Activated CD8-positive, alpha-beta memory T cell treated with anti-CD3 and anti-CD28 coated beads, Interleukin-2, amount 50 U/mL, for 1 hour (primary cell): ENCODE measurements around the gene STXBP6.

ENCODE experiments used
- DNase-seq: peaks from one replicate; pipeline ENCODE4 v3.0.0-alpha.2; 2020; ENCODE audit errors: extremely low read depth

Gene STXBP6

DNA sequence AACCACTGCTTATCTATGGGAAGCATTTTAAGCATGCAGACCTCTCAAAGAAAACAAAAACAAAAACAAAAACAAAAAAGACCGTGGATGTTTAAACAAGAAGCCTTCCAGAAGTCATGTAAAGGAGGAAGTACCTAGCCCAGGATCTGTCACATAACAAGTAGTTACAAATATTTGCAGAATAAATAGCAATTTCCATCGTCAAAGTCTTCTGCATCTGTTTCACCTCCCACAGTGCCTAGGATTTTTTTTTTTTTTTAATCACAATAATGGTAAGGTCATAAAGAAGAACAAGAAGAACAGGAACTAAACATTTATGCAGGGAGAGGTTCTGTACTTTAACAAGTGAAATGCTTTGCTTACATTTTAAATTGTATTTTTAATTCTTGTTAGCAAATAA lies 2.4 kb upstream of the STXBP6 start:
- DNase-seq: no peak

DNA sequence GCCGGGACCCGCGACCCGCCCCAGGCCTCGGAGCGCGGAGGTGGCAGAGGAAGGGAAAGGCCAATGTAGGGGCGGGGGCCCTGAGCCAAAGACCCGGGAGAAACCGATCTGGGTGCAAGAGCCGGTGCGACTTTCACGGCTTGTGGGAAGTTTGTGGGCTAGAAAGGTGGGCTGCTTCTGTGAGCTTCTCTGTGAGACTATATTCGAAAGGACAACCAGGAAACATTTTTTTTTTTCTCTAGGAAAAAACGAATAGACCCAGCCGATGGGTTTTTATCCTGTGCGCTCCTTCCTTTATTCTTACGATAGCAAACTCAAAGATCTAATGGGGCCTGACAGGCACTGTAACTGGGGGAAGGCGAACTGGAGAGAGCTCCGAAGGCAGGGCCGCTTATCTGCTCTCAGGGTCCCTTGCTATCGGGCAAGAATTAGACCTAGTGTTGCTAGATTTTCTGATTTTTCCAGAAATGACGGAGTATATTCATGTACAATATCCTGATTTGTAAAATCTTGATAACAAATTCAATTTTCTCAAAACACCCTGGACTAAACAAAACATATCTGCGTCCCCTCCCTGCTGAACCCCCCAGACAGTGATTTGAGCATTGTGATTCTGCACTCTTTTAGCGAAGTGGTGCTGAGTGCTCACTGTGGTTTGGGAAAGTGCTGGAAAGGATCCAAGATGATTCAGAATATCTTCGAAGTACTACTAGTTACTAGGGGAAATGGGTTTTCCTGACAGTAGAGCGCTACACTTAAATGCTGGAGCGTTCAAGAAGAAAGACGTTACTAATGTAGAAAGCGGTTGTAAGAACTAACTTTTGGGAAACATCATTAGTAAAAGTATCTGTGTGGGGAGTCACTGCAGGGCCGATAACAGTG lies 563 bp upstream of the STXBP6 start:
- DNase-seq: no peak

DNA sequence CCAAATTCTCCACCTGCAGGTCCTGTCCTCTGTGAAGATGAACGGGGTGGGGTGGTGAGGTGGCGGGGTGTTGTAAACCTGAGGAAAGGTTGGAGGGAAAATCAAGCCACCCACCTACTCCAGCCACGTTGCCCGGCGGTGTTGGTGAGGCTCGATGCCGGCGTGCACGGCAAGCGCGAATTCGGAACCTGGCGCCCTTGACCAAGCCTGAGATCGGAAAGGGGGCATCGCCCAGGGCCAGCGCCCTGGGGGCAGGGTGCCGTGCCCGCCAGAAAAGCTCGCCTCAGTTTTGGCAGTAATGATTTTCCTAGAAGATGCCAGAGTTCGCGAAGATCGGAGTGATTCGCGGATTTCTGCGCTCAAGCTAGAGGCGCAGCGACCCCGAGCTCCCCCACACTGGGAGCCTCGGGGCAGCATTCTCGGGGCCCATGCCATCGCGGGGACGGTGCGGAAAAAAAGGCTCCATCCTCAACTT lies 817 bp downstream of the STXBP6 start:
- no peak for DNase-seq

DNA sequence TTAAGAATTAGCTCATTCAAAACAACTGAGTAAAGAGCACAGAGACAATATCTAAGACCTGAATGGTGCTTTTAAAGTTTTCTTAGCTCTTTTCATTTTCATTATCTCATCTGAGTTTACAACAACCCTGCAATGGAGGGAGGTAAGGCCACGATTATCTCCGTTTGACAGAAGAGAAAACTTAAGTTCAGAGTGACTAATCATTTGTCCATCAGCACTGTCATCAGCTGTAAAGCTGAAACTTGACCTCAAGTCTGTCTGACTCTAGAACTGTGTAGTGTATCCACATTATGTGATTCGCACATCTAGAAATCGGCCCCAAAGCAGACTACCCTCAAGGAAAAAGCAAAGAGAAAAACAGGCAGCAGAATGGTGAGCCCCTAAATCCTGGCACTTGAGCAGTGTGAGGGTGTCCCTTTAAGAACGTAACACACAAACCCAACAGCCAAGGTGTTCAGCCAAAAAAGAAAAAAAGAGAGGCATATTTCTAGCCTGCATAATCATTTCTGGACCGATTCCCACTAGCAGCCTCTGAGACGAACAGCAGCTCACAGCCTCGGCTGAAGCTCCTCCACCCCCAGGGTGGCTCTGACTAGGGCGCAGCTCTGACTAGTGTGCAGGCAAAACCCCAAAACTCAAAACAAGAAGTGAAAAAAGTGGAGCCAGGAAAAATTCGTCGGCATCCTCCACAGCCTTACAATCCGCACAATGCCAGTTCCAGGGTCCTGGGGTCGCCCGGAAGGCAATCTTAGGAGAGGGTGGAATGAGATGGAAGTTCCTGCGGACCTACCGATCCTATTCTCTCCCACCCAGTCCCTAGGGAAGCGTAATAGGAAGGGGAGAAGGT lies 1.6 kb downstream of the STXBP6 start:
- no peak for DNase-seq

DNA sequence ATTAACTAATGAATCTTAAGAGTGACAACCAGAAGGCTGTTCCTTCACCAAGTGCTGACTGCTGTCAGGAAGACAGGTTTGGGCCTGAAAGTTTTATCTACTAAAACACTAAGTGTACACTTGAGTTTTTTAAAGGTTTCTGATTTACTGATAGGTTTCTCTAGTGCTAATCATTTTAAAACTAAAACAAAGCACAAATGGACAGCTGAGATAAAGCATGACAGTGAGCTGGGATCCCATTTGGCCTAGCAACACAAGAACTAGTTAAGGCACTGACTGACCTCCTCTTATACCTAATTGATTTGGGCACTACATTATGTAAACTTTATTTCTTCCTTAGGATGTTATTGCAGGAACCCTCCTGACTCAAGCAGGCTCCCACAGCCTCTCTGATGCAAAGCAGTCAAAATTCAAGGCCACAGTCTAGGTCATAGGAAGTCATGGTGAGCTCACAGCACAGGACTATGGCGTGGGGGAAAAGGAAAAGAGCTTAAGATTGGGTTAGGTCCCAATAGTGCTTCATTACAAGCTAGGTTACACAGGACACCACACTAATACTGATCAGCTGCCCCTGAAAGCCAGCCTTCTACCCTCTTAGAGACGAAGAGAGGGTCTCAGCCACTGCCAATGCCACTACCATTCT lies 3.5 kb downstream of the STXBP6 start:
- no peak for DNase-seq

DNA sequence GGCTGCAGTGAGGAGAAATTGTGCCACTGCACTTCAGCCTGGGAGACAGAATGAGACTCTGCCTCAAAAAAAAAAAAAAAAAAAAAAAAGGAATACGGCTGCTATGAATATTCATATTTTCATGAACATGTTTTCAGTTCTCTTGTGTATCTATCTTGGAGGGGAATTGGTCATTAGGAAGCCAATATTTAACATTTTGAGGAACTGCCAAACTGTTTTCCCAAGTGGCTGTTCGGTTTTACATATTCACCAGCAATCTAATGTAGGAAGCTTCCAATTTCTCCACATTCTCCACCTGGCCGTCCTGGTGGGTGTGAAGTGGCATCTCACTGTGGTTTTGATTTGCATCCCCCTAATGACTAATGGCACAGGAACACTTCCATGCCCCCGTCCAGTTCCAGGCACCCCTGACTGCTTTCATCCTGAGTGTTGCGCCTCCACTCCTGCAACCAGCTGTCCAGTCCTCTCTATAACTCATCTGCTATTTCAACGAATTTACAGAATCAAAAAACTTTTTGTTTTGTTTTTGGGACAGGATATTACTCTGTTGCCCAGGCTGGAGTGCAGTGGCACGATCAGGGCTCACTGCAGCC lies 5.7 kb downstream of the STXBP6 start:
- no peak for DNase-seq

DNA sequence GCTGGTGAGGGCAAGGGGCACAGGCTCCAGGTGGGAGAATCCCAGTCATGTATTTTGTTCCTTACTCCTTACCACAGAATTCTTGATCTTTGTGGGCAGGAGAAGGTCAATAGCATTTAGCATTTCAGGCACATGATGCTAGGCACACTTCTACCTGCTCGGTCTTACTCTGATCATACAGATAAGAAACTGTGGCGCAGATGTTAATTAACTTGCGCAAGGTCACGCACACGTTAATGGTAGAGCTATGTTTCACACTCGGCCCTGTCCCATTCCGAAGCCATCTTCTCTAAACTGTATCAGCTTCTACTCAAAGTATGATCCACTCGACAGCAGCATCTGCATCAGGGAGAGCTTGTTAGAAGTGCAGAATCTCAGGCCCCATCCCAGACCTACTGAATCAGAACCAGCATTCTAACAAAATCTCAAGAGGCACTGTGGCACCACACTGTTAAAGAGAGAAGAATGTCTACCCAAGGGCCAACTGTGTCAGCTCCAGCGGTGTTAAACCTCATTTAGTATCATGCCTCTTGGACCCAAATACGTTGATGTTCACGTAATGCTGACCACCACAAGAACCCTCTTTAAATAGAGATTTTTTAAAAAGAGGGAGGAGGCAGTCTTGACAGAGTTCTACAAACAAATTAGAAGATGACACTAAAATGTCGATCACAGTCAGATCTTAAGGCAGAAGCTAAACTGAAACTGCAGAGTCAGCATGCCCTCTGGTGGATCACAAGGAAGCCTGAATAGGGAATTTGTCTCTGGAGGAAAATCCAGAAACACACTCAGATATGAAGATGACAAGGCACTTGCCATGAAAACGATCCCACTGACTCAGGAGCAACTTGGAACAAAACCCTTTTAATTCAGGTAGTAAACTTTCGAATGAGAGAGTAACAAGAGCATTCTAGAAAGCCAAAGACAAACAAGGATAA lies 7.3 kb downstream of the STXBP6 start:
- DNase-seq: no peak

DNA sequence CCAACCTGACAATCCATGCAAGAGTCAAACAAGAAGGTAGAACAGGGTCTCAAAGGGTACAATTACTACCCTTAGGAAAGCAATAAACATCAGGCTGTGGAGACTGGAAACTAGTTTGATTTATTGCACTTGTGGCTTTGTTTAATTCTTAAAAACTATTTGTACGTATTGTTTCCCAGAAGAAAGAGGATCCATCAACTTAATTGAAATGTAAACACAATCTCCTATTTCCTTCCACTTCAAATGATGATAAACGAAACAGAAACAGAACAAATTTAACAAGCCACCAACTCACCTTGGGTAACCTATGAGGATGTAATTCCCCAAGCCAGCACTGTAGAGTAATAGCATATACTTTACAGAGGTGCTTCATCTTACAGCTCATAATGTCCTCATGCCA lies 8.0 kb downstream of the STXBP6 start:
- no peak for DNase-seq

DNA sequence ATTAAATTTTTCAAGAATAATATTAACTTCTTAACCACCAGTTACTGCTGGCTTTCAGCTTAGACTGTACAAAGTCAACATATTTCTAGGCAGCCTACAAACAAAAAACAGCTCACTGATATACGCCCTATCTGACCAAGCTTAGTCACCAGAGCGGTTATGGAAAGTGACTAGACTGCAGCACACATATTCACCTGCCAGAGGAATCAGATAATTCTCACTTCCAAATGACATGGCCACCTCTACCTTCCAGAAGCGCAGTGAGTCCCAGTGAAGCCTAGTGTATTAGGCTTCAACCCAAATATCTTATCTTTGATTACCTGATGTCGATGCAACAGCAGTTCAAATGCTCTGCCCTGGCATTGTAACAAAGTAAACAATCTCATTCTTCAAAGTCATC lies 8.5 kb downstream of the STXBP6 start:
- DNase-seq: no peak

DNA sequence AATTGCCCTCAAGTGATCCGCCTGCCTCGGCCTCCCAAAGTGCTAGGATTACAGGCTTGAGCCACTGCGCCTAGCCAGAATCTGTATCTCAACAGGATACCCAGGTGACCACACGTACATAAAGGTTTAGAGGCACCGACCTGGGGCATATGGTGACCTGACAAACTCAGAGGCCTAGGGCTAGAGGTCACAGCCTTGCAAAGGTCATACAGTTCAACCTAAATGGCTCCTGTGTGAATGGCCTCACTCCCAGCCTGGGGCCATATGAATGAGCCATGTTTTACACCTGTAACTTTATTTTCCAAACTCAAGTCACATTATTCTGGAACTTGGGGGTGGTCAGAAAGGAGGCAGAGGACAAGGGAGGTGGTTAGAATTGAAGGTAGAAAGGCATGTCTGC lies 10.0 kb downstream of the STXBP6 start:
- no peak for DNase-seq

DNA sequence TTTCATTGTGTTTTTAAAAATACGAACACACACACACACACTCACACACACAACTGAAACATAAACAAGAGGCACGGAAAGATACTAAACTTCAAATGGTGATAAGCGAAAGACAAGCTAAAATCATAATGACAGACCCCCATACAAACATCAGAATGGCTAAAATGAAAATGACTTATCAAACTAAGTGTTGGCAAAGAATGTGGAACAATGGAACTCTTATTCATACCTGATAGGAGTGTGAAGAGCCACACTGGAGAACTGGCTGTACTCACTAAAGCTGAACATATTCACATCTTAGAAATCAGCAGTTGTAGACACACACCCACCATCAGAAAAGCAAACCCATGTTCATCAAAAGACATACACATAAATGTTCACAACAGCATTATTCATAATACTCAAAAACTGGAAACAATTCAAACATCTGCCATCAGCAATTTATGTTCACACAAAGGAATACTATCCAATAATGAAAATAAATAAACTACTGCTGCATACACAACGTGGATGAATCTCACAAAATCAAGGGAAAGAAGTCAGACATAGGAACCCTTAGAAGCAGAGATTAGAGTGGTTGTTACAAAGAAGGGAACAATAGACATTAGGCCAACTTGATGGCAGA lies 11.8 kb downstream of the STXBP6 start:
- no peak for DNase-seq

DNA sequence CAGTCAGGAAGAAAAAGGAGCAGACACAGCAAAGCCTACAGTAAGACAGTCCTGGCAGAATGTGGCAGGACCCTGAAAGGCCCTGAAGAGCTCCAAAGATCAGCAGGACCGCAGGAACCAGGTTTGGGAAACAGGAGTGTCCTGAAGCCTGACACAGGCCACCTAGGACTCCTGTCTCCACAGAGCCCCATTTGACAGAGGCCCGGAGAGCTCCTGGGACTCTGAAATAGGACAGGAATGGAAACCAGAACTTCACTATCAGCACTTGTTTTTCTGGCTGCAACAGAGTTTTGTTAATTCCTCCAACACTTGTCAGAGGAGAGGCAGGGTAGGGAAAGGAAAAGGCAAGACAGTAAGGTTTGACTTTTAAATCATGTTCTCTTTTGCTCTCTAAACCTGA lies 12.9 kb downstream of the STXBP6 start:
- no peak for DNase-seq

DNA sequence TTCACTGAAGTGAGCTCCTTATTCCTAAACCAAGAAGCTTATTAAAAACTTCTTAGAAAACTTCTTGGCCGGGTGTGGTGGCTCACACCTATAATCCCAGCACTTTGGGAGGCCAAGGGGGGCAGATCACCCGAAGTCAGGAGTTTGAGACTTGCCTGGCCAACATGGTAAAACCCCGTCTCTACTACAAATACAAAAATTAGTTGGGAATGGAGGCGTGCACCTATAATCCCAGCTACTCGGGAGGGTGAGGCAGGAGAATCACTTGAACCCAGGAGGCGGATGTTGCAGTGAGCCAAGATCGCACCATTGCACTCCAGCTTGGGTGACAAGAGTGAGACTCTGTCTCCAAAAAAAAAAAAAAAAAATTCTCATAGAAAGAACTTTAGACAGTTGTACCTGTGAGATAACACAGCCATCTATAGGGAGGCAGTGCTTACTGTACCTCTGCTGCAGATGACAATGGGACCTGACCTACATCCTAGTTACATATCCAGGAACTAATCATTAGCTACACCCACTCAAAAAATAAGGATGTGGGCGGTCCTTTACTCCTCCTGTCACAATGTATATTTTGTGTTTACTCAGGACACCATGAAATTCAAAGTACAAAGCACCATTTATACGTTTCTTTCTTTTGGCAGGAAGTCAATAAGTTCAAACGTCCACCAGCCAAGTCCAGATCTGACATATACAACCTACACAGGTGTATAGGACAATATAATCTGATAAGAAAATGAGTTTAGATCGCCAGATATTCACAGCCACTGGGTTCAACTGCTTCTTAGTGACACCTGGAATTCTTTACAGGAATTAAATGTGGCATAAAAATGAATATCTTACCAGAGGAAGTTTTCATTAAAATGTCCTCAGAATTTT lies 14.9 kb downstream of the STXBP6 start:
- DNase-seq: no peak

DNA sequence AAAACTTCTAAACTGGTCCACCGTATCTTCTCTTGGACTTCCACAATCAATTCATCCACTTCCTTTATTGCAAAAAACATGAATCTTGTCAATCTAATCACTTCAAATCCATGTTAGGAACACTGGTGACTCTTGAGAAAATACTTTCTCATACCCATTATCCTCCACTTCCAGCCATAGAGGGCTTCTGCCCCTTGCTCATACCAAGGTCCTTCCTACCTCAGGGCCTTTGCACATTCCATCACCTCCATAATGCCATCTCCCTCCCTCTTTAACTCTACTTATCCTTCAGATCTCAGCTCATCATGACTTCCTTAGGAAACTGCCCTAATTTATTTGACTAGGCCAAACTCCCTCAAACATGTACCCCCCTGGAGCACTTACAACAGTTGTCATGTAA lies 16.6 kb downstream of the STXBP6 start:
- no peak for DNase-seq

DNA sequence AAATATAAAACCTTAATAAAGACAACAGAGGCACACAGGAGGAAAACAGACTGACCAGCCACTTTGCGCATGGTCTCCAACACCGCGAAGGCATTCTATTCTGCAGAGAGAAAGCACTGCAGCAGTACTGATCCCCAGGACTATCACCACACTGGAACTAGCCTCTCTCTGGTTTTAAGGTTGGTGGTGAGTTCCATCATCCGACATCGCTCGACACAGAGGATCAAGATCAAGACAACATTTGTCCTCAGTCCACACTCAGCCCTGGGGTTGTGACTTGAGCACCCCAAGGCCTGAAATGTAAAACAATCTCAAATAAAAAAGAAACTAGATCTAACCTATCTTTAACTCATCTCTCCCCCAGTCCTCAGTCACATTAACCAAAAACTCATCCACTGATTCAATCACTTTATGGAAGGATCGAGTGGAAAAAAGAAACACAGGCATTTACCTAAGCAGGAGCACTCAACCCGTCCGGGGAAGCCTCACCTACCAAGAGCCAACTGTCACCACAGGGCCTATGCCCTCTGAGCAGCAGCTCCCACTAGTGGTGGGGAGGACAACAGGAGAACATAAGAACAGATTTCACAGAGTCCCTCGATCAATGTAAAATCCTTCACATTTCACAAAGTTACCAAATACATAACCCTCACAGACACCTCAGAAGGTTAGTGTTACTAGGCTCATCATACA lies 17.7 kb downstream of the STXBP6 start:
- DNase-seq: no peak

DNA sequence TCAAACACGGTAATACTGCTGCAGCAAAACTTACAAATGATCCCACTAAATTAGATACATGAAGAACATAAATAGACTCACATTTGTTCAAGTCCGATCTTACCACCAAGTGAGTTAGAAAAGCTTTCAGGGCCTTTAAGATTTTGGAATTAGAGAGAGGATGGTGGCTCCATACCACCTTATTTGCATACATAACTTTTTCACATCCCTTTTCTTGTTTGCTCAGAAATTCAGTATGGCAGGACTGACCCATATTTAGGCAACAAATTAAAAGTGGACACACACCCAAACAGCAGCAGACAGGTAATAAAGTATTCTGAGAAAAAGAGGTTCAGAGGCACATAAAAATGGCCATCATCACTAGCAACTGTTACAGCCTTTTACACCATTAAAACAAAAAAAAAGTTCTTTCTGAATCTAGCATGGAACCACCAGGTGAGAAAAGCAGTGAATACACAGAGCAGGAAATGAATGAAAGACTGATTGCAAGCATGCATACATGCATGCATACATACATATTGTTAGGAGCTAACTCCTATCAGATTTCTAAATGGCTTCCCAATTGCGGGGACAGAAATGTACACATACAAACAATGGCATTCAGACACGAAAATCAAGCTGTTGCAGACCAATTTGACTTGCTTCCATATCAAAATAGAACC lies 23.3 kb downstream of the STXBP6 start:
- no peak for DNase-seq

DNA sequence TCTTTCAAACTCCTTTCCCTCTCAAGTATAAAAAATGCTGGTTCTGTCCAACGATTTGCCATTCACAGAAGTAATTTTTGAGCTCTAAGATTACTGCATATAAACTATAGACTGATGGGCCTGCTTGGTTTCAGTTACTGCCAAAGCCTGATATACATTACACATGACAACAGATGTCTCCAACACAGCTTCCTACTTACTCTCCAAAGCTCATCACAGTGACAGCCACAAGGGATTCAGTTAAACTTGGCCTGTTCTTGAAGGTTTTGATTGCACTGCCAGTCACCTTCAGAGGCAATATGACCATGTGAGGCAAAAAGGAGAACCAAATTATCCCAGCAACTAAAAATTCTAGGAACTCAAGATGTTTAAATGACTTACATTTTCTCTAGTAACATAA lies 30.1 kb downstream of the STXBP6 start:
- DNase-seq: no peak

DNA sequence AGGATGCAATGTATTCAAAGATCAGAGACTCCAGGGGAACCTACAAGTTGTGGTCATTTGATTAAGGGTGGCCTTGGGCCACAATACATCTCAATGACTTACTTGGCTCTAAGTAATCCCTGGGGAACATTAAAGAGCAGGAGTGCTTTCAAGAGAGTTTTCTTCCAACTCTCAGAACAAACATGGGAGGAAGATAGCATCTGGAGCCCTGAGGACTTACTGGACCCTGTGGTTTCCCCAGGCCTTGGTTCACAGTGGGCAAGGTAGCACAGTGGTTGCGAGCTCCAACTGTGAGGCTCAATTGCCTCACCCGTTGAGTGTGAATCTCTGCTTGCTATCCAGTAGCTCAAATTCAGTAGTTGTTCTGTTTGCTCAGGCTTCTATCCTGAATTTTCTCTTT lies 32.4 kb downstream of the STXBP6 start:
- no peak for DNase-seq
